Activated T-cell treated with anti-CD3 and anti-CD28 coated beads for 4 hours (primary cell): Measurements from ENCODE around the gene KRTAP2-4.
"Not testable (repeated sequence)": the region's sequence is repeated elsewhere in the genome, so short reads cannot be mapped to it uniquely, and the experiment has no call there.

Source experiments
- DNase-seq: peaks from one replicate; pipeline ENCODE4 v3.0.0-alpha.2; 2020

The KRTAP2-4 gene

DNA sequence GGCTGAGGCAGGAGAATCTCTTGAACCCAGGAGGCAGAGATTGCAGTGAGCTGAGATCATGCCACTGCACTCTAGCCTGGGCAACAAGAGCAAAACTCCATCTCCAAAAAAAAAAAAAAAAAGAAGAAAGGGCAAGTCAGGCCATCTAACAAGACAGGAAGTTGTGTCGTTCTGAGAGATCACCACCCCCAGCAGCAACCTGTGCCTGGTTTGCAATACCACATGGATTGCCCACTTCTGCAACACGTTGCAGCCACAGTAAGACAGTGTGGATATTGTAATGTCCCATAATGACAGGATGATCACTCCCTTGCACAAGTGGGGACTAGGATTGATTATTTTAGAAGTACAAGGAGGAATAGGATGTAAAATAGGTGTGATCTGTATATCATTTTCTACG, 3.4 kb upstream of the KRTAP2-4 start:
- DNase-seq: no peak

DNA sequence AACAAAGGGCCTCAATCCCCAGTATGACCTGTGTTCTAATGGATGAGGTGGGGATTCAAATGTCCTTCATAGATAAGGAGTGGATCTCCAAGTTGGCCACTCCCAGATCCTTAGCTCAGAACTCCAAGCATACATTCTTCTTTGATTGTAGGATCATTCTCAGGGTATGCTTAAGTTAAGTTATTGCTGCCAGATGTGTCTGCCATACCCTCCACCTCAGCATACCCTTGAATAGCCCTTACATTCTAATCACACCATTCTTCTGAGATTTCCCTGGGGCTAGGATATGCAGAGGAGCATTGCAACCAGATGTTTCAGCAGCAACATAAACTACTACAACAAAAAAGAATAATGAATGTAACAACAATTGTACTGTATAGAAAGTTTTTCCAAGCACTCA, 1.6 kb upstream of the KRTAP2-4 start:
- no peak for DNase-seq

DNA sequence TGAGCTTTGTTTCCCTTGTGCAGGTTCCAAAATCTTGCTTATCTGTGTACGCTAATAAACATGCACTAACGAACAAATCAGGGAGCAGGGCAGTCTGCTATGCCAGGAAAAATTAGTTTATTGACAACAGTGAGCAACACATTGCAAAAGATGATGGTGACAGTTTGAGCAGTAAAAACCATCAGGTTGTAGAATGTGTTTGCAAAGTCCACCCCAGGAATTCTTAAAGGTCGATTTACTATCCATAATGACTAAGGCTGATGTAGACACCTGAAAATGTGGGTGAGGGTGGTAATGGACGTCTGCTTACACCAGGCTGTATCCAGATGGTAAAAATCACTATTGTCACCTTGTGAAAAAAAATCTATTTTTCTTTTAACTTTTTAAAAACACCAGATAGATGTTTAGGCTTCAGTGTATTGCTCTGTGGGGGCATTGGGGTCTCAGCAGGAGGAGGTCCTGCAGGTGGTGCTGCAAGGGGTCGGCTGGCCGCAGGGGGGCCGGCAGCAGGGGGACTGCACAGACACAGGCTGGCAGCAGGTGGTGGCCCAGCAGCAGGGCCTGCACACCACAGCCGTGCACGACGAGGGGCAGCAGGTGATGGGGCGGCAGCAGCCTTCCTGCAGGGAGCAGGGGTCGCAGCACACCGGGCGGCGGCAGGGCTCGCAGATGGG, 526 bp downstream of the KRTAP2-4 start:
- not testable (repeated sequence) for DNase-seq

DNA sequence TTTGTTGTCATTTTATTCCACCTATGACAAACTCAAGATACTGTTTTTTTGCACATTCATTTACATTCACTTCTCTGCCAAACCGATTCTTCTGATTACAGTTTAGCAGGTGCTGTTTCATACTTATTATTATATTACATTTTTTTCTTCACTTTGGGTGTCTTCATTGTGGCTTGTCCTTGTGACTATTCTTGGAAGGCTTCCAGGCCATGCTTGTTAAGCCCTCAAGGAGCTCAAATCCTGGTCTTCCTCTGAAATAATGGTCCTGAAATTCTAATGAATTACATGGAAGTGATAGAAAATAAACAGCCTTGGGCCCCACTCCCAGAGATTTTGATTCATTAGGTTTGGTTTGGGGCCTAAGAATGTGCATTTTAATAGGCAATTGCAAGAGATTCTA, 1.4 kb downstream of the KRTAP2-4 start:
- DNase-seq: no peak

- DNase-seq: no peak
Observed at GRCh38 chr17:41063449-41063848, 2.2 kb downstream of the KRTAP2-4 start.

DNA sequence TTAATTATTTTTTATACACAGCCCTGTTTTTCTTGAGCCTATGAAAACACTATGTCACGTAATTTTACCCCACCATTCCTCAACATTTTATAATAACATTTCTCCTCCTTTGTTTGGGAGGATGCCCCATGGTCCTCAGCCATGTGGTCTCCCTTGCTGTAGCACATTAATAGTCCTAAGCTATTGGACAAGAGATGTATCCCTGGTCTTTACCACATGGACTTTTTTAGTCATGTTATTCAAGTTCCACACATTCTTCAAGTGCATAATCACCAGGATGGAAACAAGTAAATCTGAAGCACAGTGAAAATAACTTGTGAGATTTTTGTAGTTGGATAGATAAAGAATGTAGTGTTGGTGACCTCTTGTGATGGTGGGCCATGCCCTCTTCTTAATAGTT, 3.7 kb downstream of the KRTAP2-4 start:
- DNase-seq: no peak

DNA sequence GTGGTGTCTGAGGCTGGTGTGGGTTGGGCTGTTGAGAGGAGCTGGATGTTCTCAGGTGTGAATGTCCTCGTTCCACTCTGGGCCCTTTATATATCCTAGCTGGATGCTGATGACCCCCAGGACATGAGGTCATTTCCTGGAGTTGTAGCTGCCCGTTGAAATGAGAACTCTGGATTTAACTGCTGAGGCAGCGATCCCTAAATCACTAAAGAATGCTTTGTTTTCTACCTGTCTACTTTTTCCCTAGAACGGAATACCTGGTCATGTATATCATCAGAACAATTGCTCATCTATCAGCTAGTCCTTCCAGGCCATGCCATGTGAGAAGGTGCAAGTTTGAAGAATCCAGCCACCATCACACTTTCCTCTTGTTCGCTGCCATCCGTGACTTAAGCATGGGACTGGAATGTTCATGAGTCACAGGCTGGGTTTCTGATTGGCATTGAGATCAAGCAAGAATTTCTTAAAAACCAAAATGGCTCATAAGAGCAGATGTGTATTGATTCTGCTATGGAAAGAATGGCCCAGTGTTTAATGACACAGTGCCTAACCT, 5.6 kb downstream of the KRTAP2-4 start, which contains the start of gene KRTAP2-3:
Gene KRTAP2-3, minus strand, starts transcription at position 63 of the 553 bp plus-strand sequence. CDS start 64 bp downstream, outside the sequence.
- no peak for DNase-seq

DNA sequence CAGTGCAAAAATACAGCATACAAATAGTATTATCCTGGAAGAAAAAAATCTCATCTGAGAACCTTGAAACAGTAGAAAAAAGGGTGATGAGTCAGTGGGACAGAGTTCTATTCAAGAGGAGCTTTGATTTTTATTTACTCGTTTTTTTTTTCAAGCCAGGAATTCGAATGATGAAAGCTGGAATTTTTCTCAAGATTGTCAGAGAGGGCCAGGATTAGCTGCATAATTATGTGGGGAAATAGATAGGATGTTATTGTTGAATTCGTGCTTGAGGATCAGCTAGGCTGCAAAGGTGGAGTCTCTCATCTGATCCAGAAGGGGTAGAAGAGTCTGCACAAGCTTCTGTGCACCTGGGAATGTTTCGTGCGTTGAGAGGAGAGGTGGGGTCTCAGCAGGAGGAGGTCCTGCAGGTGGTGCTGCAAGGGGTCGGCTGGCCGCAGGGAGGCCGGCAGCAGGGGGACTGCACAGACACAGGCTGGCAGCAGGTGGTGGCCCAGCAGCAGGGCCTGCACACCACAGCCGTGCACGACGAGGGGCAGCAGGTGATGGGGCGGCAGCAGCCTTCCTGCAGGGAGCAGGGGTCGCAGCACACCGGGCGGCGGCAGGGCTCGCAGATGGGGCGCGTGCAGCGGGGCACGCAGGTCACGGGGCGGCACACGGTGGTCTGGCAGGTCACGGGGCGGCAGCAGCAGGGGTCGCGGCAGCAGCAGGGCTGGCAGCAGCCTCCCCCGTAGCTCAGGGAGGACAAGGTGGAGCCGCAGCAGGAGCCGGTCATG, 6.2 kb downstream of the KRTAP2-4 start:
- DNase-seq: not testable (repeated sequence)

DNA sequence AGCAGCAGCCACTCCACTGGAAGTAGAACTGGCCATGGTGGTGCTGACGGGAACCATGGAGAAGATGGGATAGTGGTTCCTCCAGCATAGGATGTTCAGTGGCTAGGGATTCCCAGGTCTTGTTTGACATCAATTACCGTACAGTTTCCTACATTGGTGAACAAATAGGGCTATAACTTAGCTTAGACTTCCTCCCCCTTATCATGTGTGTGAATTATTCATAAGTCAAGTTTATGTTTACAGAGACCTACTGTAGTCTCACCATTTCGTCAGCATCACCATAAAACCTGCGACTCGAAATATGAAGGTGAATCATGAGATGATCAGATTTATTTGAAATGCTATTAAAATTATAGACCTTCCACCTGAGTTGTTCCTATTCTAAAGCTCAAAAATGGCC, 6.9 kb downstream of the KRTAP2-4 start:
- DNase-seq: no peak

DNA sequence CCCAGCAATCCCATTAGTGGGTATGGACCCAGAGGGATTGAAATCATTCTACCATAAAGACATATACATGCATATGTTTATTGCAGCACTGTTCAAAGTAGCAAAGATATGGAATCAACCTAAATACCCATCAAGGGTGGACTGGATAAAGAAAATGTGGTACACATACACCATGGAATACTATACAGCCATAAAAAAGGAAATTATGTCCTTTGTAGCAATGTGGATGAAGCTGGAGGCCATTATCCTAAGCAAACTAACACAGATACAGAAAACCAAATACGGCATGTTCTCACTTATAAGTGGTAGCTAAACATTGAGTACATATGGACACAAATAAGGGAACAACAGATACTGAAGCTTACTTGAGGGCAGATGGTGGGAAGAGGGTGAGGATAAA, 8.1 kb downstream of the KRTAP2-4 start:
- DNase-seq: no peak

- not testable (repeated sequence) for DNase-seq
Observed at GRCh38 chr17:41055130-41055529, 10.5 kb downstream of the KRTAP2-4 start, which contains the start of gene KRTAP2-2. TSS of gene KRTAP2-2 (minus strand) at chr17:41055230. CDS start at chr17:41055211, 19 bp downstream.

DNA sequence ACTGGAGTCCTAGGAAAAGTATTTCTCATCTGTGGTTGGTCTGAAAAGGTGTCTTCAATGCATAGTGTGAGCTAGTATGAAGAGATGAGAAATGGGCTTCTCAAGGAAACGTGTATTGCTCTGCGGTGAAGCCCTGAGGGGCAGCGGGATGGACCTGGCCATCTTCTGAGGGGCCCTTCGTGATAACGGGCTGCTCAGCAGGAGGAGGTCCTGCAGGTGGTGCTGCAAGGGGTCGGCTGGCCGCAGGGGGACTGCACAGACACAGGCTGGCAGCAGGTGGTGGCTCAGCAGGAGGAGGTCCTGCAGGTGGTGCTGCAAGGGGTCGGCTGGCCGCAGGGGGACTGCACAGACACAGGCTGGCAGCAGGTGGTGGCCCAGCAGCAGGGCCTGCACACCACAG, 11.1 kb downstream of the KRTAP2-4 start:
- DNase-seq: not testable (repeated sequence)

DNA sequence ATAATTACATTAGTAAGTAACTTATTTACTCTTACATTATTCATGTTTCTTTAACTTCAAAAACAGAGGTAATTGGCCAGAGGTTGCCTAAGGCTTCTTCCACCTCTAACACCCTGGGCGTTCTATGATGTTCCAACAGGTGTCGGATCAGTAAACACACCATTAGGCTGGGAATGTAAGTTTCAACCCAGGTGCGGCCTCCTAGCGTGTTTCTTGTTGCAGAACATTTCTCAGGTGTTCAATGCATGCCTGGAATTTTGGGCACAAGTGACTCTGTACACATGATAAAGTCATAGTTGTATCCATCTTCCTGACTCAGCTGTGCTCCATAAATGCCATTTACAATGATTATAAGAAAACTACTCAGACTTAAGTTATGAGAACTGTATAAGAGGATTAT, 11.7 kb downstream of the KRTAP2-4 start:
- no peak for DNase-seq

- DNase-seq: no peak
Observed at GRCh38 chr17:41052566-41052965, 13.1 kb downstream of the KRTAP2-4 start.

DNA sequence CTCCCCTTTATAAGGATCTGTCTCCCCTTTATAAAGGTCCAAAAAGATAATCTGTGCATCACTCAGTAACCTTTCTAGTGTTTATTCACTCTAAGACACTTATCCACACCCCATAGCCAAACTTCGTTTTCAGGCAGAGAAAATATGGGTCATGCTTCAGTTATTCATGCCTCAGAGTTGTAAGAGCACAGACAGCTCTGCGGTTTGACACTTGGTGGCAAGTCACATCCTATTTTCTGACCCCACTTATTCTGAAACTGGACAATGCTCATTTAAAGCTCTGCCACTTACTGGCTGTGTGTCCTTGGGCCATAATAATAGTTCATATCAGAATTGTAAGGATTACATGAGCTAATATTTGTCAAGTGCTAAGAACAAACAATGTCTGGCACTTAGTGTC, 16.6 kb downstream of the KRTAP2-4 start:
- no peak for DNase-seq

- DNase-seq: no peak
Observed at GRCh38 chr17:41048441-41048840, 17.2 kb downstream of the KRTAP2-4 start.

- not testable (repeated sequence) for DNase-seq
Observed at GRCh38 chr17:41046735-41047465, 18.8 kb downstream of the KRTAP2-4 start, which contains the start of gene KRTAP2-1. TSS of gene KRTAP2-1 (minus strand) at chr17:41047316. CDS start at chr17:41047267, 49 bp downstream.

- no peak for DNase-seq
Observed at GRCh38 chr17:41042953-41043352, 22.7 kb downstream of the KRTAP2-4 start.

DNA sequence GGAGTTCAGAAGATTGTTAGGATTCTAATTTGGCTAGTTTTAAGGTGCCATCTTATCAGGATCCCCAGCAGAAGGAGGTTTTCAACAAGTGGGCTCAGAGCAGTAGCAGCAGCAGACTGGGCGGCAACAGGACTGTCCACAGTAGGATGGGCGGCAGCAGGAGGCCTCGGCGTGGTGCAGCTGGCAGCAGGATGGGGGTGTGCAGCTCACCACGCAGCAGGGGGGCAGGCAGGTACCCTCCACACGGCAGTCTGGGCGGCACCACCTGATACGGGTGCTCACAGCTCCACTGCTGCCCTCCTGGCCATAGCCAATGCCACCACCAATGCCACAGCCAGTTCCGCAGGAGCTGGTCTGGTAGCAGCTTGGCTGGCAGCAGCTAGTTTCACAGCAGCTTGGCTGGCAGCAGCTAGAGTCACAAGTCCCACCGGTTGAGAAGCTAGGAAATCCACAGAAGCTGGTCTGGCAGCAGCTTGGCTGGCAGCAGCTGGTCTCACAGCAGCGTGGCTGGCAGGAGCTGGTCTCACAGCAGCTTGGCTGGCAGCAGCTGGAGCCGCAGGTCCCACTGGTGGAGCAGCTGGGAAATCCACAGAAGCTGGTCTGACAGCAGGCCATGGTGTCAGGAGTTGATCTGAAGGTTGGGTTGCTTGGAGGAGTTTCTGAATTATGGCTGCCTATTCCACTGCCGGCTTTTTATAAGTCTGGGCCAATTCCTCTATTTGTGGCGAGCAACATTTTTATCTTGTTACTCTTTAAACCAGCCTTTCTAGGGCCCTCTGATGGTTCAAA, 24.7 kb downstream of the KRTAP2-4 start, which contains the start of gene KRTAP1-1:
Gene KRTAP1-1, minus strand, starts transcription at position 668 of the 789 bp plus-strand sequence. Its CDS starts 53 bp downstream, at position 615.
- not testable (repeated sequence) for DNase-seq

DNA sequence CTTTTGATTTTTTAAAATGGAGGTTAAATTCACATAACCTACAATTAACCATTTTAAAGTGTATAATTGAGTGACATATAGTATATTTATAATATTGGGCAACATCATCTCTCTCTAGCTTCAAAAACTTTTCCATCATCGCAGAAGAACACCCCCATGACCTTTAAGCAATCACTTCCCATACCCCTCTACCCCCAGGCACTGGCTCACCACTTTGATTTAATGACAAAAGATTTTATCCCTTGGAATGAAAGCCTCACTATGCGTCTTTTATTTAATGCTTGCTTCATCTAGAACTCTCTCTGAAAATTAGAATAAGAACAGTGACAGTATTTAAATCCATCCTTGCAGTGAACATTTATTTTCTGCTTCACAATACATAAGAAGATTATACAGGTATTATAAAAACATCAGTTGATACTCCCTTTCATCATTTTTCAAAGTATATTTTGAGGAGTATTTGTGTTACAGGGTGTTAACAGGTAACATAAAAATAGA, 27.8 kb downstream of the KRTAP2-4 start:
- DNase-seq: no peak

DNA sequence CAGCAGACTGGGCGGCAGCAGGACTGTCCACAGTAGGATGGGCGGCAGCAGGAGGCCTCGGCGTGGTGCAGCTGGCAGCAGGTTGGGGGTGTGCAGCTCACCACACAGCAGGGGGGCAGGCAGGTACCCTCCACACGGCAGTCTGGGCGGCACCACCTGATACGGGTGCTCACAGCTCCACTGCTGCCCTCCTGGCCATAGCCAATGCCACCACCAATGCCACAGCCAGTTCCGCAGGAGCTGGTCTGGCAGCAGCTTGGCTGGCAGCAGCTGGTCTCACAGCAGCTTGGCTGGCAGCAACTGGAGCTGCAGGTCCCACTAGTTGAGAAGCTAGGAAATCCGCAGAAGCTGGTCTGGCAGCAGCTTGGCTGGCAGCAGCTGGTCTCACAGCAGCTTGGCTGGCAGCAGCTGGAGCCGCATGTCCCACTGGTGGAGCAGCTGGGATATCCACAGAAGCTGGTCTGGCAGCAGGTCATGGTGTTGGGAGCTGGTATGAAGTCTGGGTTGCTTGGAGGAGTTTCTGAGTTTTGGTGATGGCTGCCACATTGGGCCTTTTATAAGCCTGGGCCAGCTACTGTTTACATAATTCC, 31.2 kb downstream of the KRTAP2-4 start, which contains the start of gene KRTAP1-3:
Gene KRTAP1-3, minus strand, starts transcription at position 529 of the 590 bp plus-strand sequence. Its CDS starts 53 bp downstream, at position 476.
- DNase-seq: not testable (repeated sequence)
